Panc1 (cell line): Measurements from ENCODE around the gene UBE2U. TPM values are rescaled to one million over a fixed set of nuclear protein-coding genes. Genes with fewer than 3 reads are reported as not detected.

Experiments
- ATAC-seq: fragments of 200-7000 bp; cut with Tn5 transposase; 2 replicates; pipeline ENCODE4 v1.9.1; 2020; ENCODE audit warnings: mild to moderate bottlenecking, moderate library complexity
- BruUV-seq: library from RNA; stranded (reverse); fragments of 400-500 nt; replicated peaks from 2 replicates; lab custom pipeline; 2021; lab: Mats Ljungman, UMichigan
- CTCF ChIA-PET: fragments of 300-600 bp; sonication (Branson Sonifier 250); formaldehyde crosslinking; loops from one replicate; lab custom pipeline; 2022; ENCODE audit warnings: antibody characterized with exemption; lab: Charles Lee
- POLR2A ChIA-PET: fragments of 300-600 bp; sonication (Branson Sonifier 250); formaldehyde crosslinking; loops from one replicate; lab custom pipeline; 2022; ENCODE audit warnings: antibody characterized with exemption; lab: Charles Lee
- DNase-seq: peaks from one replicate; pipeline ENCODE4 v3.0.0-alpha.2; 2010; ENCODE audit warnings: low read depth, low spot score
- H3K27ac ChIP-seq: 2 replicates; pipeline ENCODE4 v1.5.1; 2011; ENCODE audit warnings: mild to moderate bottlenecking, low read length, inconsistent platforms
- H3K27me3 ChIP-seq: fragments of 200-500 bp; sonication (Bioruptor generic); 2 replicates; pipeline ENCODE4 v1.6.0; 2014; ENCODE audit warnings: low read length, inconsistent platforms; ENCODE audit not compliant: control insufficient read depth, insufficient read depth
- H3K36me3 ChIP-seq: fragments of 200-500 bp; sonication (Bioruptor generic); 2 replicates; pipeline ENCODE4 v1.5.1; 2014; ENCODE audit warnings: inconsistent platforms, mild to moderate bottlenecking, low read length, moderate library complexity; ENCODE audit not compliant: control insufficient read depth, insufficient read depth
- H3K4me1 ChIP-seq: 2 replicates; pipeline ENCODE4 v1.5.1; 2011; ENCODE audit warnings: inconsistent platforms, mild to moderate bottlenecking, low read length, moderate library complexity; ENCODE audit not compliant: control insufficient read depth, insufficient read depth
- H3K4me3 ChIP-seq, 2 experiments: 2 replicates each; pipeline ENCODE4 v1.5.1; 2011 to 2012; ENCODE audit warnings: low read depth in 2 of 2, low read length in 2 of 2, mild to moderate bottlenecking in 2 of 2, inconsistent platforms in 1 of 2, moderate library complexity in 1 of 2
- H3K9me3 ChIP-seq: fragments of 200-500 bp; sonication (Bioruptor generic); 2 replicates; pipeline ENCODE4 v1.5.1; 2014; ENCODE audit warnings: low read depth, mild to moderate bottlenecking, inconsistent platforms, low read length, moderate library complexity; ENCODE audit not compliant: control insufficient read depth, insufficient read depth
- CTCF ChIP-seq: fragments of 450-650 bp; IDR thresholded peaks from 2 replicates; pipeline ENCODE4 v1.5.1; 2017; ENCODE audit warnings: mild to moderate bottlenecking
- POLR2AphosphoS5 ChIP-seq: IDR thresholded peaks from 2 replicates; pipeline ENCODE4 v1.6.1; 2012; ENCODE audit warnings: mild to moderate bottlenecking, low read depth, low read length, moderate library complexity
- REST ChIP-seq, 2 experiments: IDR thresholded peaks; 2 replicates each; pipeline ENCODE4 v1.6.1; 2011 to 2012; ENCODE audit warnings: low read depth in 2 of 2, control low read depth in 1 of 2, low read length in 1 of 2, mild to moderate bottlenecking in 1 of 2, moderate library complexity in 1 of 2; ENCODE audit not compliant: insufficient read depth in 1 of 2
- SIN3A ChIP-seq: IDR thresholded peaks from 2 replicates; pipeline ENCODE4 v1.6.1; 2012; ENCODE audit warnings: low read depth, mild to moderate bottlenecking, low read length, moderate library complexity, borderline replicate concordance; ENCODE audit not compliant: insufficient read depth
- TCF7L2 ChIP-seq: IDR thresholded peaks from 2 replicates; pipeline ENCODE4 v1.6.1; 2011; ENCODE audit warnings: mild to moderate bottlenecking, low read depth, low read length, inconsistent platforms
- in situ Hi-C: cut with HindIII; loops from 2 replicates; pipeline ENCODE4 v1.10.0; 2016; ENCODE audit warnings: low sequenced_read_pairs, low pct_unique_long_range_greater_than_20kb
- intact Hi-C: fragments of 100-400 bp; cut with micrococcal nuclease; formaldehyde crosslinking; loops from one replicate; pipeline ENCODE4 v1.10.0; 2022; ENCODE audit not compliant: unreplicated experiment
- total RNA-seq: library from RNA; stranded (reverse); gene quantifications from one replicate; pipeline ENCODE4 v1.2.1, GENCODE V29; 2021; ENCODE audit not compliant: unreplicated experiment

The UBE2U gene
- total RNA-seq, 1 experiment from 2014 or later, result not detected

DNA sequence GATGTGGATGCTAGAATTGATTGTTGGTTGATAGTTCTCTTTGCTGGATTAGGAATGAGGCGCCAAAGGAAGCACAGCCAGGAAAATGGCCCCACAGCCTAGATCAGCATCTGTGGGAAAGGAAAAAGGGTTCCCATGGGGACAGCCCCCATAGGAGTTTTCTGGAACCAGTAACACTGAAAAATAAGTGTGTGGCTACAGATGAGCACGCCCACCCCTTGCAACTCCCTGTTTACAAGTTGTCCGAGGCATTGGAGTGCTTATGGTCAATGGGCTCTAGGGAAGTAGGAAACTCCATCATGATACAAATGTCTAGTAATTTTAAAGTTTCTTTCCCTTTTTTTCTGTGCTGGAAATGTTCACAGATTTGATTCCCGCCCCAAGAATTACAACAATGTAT is 23.8 kb upstream of the UBE2U start:
- Histone ChIP-seq H3K4me1 (no peaks in the 10 kb centered on the region), H3K27me3 (no peaks in the 10 kb centered on the region), H3K9me3 (no peaks in the 10 kb centered on the region), H3K36me3 (no peaks in the 10 kb centered on the region), H3K27ac (no peak overlapping the region), H3K4me3 (no peak overlapping the region)
- intact Hi-C loops (no loop called here), in situ Hi-C loops (no loop called here)
- POLR2A ChIA-PET, result no interaction called here
- no peak for TF ChIP-seq REST (IDR thresholded peaks at IDR 0.05; ENCODE audit: insufficient read depth in 1 of 2, low read depth in 2 of 2, low read length in 1 of 2)
- TF ChIP-seq POLR2AphosphoS5, result no peak
- no peak for TF ChIP-seq CTCF
- no peak for TF ChIP-seq TCF7L2
- TF ChIP-seq SIN3A, result no peak
- no TSS peak for BruUV-seq
- ATAC-seq (no peak), DNase-seq (no peak)
- CTCF ChIA-PET, result no interaction called here

GRCh38 chr1:64182207-64182606 is 21.2 kb upstream of the UBE2U start:
- POLR2A ChIA-PET, result no interaction called here
- TF ChIP-seq POLR2AphosphoS5 (no peak), SIN3A (no peak), CTCF (no peak), TCF7L2 (no peak), REST (IDR thresholded peaks at IDR 0.05; ENCODE audit: insufficient read depth in 1 of 2, low read depth in 2 of 2, low read length in 1 of 2) (no peak)
- BruUV-seq, result no TSS peak

More at GRCh38 chr1:64182207-64182606, 21.2 kb upstream of the UBE2U start:
- DNase-seq, result no peak
- intact Hi-C loops (no loop called here), in situ Hi-C loops (no loop called here)
- ATAC-seq, result no peak
- Histone ChIP-seq H3K9me3 (no peaks in the 10 kb centered on the region), H3K27ac (no peak overlapping the region), H3K36me3 (no peaks in the 10 kb centered on the region), H3K4me1 (no peaks in the 10 kb centered on the region), H3K27me3 (no peaks in the 10 kb centered on the region), H3K4me3 (no peak overlapping the region)
- CTCF ChIA-PET, result no interaction called here
